OCI-LY3 (cell line): Measurements from ENCODE around the gene ERGIC2.

Experiments
- CTCF ChIP-seq: fragments of 200-600, 300-600 bp; sonication (generic); IDR thresholded peaks from 2 replicates; pipeline ENCODE4 v1.5.1; 2014; ENCODE audit warnings: antibody characterized with exemption, low read length, low read depth
- EZH2phosphoT487 ChIP-seq: fragments of 200-600 bp; shearing (Covaris generic); IDR thresholded peaks from 2 replicates; pipeline ENCODE4 v1.6.1; 2018; ENCODE audit warnings: antibody characterized with exemption, mixed run types, low read depth

DNA sequence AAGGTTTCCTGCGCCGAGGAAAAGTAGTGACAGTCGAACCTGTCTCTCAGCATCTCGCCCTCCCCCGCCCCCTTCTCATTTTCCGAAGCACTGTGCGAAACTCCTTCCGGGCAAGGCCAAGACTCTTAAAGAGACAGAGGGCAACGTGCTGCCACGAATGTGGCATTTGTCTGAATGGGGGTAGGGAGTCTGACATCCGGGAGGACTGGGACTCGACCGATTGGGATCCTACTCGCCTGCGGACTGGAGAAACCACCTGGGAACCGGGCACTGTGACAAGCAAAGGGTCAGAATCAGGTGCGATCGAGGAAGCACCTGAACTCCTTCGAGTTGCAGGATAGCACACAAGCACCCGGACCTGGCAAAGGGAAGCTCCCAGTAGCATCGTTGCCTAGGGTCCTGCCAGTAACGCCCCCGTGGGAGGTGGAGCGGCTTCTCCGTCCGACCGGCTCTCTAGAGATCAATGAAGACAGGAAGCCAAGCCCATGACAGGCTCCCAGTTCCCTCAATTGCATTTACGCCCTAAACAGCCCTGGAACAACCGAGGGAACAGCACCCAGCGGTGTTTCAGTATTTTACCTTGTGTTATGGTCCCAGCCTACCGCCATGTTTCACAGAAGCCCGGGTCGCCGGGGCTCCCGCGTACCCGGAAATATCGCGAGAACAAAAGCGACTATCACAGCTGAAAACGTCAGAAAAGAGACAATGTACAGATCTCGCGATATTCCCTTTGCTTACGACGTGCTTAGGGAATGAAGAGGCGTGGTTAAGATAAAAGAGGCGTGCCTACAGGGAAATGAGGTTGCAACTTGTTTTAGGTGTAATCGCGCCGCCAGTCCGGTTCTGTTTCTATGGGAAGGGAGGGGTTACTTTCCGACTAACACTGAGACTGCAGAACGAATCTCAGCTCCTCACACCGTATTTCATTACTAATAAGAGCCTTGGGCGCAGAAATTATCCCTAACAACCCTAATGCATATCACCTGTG lies at the start of gene ERGIC2:
- TF ChIP-seq CTCF (no peak), EZH2phosphoT487 (no peak)
